ENCODE data around the gene ARHGAP21.

Gene ARHGAP21

DNA sequence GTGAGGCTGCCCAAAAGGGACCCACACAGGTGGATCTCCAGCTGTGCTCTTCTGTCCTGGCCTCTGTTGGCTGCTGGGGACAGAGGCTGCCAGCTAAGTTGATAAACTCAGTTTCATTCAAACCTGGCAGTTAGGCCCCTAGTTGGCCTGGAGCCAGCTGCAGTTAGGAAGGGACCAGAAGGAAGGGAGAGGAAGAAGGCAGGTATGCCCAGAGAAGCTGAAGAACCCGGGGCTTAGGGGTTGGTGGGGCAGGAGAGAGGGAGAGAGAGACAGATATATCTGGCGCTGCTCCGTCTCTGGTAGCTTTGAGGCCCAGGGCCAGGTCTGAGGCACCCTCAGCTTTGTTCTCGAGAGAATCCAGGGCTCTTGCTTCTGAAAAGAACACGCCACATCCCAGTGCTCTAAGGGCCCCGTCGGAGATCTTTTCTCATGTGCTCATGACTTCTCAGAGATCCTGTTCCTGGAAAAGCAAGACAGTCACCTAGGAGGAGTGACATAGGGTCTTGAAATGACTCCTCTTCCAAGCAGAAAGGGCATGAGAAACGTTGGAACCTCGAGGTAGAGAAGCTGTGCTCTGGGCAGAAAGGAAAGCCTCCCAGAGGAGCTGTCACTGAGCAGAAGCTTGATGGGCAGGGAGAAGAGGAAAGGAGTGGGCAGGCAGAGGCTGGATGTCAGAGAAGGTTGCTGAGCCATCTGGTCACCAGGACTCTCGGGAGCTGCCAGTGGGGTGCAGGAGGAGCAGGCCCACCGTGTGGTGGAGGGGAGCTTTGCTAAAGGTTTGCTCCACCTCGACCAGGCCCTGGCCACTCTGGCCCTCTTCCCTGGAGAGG, 153.6 kb downstream of the ARHGAP21 start:
- DNase-seq: no peak

DNA sequence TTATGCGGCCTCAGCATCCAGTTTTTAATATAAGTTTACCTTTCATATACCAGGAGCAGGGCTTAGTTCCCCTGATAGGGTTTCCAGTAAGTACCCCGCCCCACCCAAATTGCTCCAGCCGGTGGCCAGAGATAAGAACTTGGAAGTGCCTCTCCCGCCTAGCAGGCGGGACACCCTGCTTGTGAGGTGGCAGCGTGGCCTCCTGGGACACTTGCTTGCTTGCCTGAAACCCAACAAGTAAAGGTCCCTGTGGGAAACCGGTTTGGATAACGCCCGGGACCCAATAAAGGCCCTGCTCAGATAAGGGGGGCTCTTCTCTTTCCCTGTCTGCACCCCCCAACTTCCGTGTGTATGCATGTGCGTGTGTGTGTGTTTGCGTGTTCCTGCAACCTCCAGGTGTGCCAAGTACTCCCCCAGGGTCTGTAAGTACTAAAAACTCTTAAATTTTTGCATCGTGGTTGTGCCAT, 154.3 kb downstream of the ARHGAP21 start:
- DNase-seq: no peak

GRCh38 chr10:24568042-24568441, 155.6 kb downstream of the ARHGAP21 start:
- DNase-seq: no peak

GRCh38 chr10:24561453-24561852, 162.2 kb downstream of the ARHGAP21 start:
- no peak for DNase-seq

DNA sequence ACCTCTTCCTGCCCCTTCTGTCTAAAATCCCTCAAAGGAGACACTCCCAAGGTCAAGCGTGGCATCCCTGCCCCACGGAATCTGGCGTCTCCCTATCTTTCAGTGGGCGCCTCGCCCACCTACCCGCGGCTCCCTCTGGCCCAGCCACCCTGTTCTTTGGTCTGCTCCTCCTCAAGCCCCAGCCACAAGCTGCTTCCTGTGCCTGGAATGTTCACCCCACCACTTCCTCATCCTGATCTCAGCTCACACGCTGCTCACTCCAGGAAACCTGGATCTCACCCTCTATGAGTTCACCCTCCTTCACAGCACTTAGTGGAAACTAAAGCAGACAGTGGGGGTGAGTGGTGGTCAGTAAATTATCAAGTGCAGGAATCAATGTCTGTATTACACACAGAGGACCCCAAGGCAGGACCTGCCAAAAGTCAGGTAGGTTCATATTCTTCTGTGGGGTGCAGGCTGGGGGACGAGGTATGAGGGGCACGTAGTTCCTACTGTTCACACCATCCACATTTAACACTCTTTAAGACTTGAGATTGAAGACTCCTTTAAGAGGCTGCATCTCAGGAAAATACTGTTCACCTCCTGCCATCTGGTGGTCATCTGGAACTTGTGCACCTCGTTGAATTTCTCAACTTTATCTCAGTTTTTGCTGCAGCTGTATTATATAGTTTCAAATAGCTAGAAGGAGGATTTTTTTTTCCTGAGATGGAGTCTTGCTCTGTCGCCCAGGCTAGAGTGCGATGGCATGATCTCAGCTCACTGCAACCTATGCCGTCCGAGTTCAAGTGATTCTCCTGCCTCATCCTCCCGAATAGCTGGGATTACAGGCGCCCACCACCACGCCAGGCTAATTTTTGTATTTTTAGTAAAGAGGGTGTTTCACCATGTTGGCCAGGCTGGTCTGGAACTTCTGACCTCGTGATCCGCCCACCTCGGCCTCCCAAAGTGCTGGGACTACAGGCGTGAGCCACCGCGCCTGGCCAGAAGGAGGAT, 166.6 kb downstream of the ARHGAP21 start:
- no peak for DNase-seq

DNA sequence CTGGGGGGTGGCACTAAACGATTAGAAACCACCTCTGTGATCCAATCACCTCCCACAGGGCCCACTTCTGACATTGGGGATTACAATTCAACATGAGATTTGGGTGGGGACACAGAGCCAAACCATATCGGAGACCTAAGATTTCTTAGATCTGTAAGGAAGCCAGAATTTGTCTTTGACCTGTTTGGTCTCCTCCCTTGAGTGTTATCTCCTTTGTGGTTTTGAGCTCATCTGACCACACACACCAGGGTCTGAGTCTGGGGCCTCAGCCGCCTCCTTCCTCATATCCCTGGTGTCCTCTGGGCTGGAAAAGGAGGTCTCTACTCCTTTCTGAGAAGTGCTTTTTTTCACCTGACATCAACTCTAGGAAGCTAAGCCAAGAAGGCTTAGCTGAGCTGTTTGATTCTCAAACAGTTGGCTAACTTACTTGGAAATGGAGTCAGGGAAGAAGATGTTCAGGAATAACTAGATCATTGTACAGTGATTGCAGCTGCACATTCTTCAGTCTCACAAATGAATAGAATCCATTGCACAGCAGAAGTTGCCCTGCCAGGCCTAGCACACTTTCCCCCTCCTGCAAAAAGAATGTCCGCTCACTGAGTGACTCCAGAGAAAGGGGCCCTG, 167.4 kb downstream of the ARHGAP21 start:
- DNase-seq: no peak

DNA sequence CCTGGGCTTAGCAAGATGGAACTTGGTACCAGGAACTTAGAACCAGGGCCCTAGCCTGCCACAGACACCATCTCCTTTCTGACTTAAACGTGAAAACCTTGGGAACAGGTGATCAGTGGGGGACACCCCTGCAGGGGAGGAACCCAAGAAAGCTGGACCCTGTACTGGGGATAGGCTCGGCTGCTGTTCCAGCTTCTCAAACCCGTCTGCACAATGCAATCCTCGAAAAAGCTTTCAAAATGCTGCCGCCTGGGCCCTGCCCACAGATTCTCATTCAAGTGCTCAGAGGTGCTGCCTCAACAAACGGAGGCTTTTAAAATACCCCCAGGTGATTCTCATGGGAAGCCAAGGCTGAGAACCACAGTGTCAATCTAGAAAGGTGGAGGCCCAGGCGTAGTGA, 169.7 kb downstream of the ARHGAP21 start:
- DNase-seq: no peak

- DNase-seq: no peak
Observed at GRCh38 chr10:24553051-24553612, 170.6 kb downstream of the ARHGAP21 start.

- DNase-seq: no peak
Observed at GRCh38 chr10:24552346-24553016, 171.2 kb downstream of the ARHGAP21 start.

- no peak for DNase-seq
Observed at GRCh38 chr10:24551161-24551560, 172.5 kb downstream of the ARHGAP21 start.

GRCh38 chr10:24550680-24551079, 173.0 kb downstream of the ARHGAP21 start:
- DNase-seq: no peak

GRCh38 chr10:24545585-24545984, 178.1 kb downstream of the ARHGAP21 start:
- DNase-seq: no peak

DNA sequence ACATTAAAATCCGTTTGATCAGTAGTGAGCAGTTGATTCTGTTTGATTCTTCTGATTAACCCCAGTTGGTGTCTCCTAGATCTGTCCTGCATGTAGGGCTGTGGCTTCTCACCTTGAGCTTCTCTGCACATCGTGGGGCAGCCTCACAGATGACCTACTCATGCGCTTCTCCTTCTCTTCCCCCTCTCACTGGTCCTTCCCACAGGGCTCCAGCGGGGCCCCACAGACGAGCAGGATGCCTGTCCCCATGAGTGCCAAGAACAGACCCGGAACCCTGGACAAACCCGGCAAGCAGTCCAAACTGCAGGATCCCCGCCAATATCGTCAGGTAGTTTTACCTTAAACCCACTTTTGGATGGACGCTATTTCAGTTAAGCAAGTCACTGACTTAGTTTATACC, 178.9 kb downstream of the ARHGAP21 start:
- no peak for DNase-seq

- DNase-seq: no peak
Observed at GRCh38 chr10:24542314-24543270, 181.1 kb downstream of the ARHGAP21 start.

DNA sequence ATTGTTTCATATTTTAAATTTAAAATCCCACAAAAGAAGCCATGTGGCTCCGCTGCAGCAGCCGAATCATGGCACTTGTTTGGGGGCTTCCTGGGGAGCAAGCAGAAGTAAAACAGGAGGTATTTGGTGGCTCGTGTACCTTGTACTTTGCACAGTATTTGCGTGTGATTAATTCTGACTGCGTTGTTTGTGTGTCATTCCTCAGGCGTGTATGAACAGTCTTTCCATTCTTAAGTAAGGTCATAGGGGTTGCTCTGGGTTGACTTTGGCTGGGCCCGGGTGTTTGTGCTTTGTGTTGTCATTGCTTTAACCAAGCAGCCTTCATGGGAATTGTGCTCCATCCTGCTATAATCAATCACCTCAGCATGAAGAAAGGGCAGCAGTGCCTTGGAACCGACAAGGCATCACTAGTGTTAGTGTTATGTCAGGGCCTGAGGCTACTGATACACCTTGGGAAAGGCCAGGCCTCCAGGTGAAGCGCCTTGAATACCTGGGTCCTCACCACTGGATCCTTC, 182.4 kb downstream of the ARHGAP21 start:
- DNase-seq: no peak

DNA sequence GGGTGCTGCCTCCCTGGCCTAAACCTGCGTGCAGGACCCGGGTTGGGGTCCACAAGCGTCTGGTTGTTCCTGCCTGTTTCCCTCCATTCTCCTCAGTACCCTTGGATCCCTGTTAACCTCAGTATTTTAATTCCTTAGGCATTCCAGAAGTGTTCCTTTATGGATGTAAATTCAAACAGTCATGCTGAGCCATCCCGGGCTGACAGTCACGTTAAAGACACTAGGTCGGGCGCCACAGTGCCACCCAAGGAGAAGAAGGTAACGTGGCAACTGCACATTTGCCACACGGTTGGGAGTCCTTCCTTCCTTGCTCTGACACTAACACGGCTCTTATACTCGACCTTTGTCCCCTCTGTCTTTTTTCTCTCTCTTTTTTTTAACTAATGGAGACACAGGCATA, 187.1 kb downstream of the ARHGAP21 start:
- DNase-seq: no peak

GRCh38 chr10:24533981-24534380, 189.7 kb downstream of the ARHGAP21 start:
- DNase-seq: no peak

Measured in effector CD8-positive, alpha-beta T cell (primary cell).